ENCODE data around the gene CYP4X1.
"Not testable (repeated sequence)": the region's sequence is repeated elsewhere in the genome, so short reads cannot be mapped to it uniquely, and the experiment has no call there.

The CYP4X1 gene

DNA sequence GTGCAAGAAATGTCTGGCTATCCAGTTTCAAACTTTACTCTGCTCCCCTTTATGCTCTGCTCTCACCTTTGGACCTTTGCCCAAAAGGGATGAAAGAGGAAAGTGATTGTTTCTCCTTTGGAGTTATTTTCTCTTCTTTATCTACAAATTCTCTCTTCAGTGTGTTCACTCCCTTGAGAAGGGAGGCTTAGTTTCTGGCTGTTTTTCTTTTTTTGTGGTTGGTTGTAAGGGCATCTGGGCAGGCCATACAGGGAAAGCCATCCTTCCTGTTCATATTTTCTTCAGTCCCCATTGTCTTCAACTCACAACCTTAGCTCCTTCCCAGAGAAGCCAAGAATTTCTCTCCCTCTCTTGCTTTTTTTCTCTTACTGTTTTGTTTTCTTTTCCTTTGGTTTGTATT is 46.0 kb downstream of the CYP4X1 start:
- not testable (repeated sequence) for DNase-seq

GRCh38 chr1:47089356-47089755 is 65.9 kb downstream of the CYP4X1 start:
- DNase-seq, result not testable (repeated sequence)

GRCh38 chr1:47091476-47091875 is 68.0 kb downstream of the CYP4X1 start:
- DNase-seq, result not testable (repeated sequence)

Data from activated CD4-positive, alpha-beta T cell treated with anti-CD3 and anti-CD28 coated beads for 1 hour (primary cell).